Measurements from ENCODE around the gene NTSR1.
A peak's percentile ranks its signal among the peaks of the same experiment; 100 is the strongest.

Gene NTSR1

GRCh38 chr20:62806383-62807050, 97.9 kb downstream of the NTSR1 start:
- no peak for DNase-seq

- DNase-seq, result no peak
These were observed 99.0 kb downstream of the NTSR1 start for GRCh38 chr20:62807444-62808210.

- peak in 1 of 2 donors; percentile 81 for DNase-seq
These were observed 99.7 kb downstream of the NTSR1 start for GRCh38 chr20:62808211-62808865.

GRCh38 chr20:62809530-62810428, 101.1 kb downstream of the NTSR1 start:
- DNase-seq, result no peak

GRCh38 chr20:62811320-62811719, 102.7 kb downstream of the NTSR1 start:
- no peak for DNase-seq

- no peak for DNase-seq
These were observed 103.1 kb downstream of the NTSR1 start for GRCh38 chr20:62811720-62812119.

All from inflammatory macrophage treated with lipopolysaccharide for 1 hour (primary cell).